NCI-H2107 treated with DMSO at 0.1 percent for 48 hours (cell line): Measurements from ENCODE around the gene ADIPOR2.

Experiments
- DNase-seq: peaks from one replicate; lab custom pipeline; 2025; ENCODE audit not compliant: unreplicated experiment; lab: John Stamatoyannopoulos, UW

ADIPOR2 gene

DNA sequence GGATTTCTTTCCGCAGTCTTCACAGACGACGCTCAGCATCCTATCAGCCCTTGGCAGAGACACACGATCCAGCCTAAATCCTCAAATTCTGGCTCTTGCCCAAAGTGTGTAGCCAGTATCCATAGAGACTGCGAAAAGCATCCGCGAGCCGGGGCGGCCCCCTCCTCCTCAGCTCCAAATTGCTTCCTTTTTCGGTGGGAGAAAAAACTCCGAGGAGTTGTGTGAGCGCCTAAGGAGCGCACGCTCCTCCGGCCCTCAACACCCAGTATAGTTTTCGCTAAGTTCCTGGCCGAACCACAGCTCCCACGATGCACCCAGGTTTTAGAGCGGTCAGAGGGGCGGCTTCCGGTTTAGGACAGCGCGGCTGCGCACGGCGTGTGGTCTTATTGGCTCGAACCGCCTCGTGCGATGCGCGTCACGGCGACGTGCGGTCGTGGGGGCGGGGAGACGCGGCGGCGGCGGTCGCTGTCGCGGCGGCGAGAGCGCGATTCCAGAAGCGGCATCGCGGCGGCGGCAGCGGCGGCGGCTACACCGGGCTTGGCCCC lies at the start of gene ADIPOR2:
ADIPOR2 (plus strand) TSS at position 493 of the 545 bp plus-strand sequence. CDS start 63,274 bp downstream, outside the sequence.
- peak; percentile 93 for DNase-seq

DNA sequence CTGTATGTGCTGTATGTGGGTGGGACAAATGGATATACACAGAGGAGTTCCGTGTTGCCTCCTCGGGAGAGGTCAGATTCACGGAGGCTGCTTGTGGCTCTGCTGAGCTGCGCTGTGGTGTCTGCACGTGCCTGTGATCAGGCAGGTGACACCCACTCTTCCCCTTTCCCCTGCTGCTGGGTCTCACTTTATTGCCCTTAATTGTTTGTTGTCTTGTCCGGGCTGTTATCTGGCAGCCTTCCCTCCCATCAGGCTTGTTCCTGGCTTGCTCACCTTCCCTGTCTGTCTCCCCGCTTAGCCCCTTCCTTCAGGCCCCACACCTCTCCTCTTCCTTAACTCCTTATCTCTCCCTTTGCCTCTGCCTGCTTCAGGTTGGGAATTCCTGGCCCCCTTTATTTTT lies 48.4 kb upstream of the ADIPOR2 start:
- no peak for DNase-seq

DNA sequence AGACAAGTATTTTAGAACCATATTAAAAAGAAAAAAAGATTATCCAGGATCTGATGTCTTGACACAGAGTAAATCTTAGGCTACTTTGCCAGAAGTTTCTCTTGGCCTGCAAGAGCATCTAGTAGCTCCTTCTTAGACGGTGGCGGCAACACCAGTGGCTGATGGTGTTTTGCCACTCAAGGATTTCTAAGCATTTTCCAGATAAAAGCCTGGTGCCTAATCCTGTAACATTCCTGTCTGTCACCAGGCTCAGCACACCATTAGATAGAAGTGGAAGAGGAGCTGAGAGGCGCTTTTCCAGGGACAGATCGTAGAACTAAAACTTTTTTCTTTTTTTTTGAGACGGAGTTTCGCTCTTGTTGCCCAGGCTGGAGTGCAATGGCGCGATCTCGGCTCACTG lies 47.8 kb upstream of the ADIPOR2 start:
- no peak for DNase-seq

DNA sequence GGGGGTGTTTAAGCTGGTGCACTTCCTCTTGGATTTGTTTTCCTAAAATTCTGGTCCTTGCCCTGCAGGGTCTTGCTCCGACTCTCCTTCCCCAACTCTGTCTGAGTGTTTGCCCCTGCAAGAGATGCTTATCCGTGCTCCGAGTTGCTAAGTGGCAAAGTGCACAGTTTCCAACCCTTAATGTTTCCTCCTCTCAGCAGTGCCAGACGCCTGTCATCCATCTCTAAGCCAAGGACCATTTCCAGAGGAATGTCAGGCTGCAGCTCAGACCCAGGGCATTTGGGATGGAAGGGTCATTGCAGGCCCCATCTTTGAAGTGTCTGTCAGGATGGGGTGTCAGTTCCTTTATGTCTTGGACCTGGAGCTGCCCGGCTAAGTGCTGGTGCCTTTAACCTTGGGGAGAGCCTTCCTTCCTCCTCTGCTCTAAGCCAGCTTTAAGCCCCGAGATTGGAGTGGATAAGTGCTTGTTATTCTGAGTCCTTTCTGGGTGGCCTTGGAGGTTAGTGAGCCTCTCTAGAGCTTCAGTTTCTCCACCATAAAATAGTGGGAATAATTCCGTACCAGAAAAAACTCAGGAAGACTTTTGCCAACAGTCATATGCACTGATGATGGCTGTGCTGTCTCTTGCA lies 46.9 kb upstream of the ADIPOR2 start:
- no peak for DNase-seq

DNA sequence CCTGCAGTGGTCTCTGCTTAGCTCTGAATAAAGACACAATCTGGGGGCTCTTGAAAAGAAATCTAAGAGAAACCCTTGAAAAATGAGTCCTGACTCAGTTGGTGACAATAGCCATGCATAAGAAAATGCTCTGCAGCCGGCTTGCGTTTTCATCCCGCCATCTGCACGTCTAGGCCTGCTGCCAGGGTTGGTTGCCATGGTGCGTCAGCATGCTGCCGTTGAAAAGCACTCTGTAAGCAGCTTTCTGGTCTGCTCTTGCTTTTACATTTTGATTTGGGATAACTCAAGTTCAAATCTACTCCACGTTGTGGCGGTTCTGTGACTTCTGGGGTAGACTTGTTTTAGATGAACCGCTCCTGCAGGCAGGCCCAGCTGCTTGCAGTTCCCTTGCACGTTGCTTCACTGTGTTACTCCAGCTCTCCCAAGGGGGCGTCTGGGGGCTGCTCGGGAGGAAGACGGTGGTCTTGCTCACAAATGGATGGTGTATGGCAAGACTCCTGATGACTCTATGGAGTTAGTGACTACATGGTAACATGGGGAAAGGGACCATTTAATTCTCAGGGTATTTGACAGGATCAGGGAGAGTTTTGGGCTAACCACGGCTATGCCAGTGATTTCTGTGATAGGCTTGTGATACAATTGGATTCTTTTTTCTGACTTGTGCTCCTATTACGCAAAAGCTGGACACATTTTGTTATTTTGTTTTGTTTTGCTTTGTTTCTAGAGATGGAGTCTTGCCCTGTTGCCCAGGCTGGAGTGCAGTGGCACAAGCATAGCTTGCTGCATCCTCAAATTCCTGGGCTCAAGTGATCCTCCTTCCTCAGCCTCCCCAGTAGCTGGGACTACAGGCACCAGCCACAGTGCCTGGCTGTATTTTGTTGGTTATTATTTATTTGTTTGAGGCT lies 46.1 kb upstream of the ADIPOR2 start:
- DNase-seq: peak; percentile 86

DNA sequence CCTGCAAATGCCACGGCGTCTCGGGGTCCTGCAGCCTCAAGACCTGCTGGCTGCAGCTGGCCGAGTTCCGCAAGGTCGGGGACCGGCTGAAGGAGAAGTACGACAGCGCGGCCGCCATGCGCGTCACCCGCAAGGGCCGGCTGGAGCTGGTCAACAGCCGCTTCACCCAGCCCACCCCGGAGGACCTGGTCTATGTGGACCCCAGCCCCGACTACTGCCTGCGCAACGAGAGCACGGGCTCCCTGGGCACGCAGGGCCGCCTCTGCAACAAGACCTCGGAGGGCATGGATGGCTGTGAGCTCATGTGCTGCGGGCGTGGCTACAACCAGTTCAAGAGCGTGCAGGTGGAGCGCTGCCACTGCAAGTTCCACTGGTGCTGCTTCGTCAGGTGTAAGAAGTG lies 45.1 kb upstream of the ADIPOR2 start:
- DNase-seq: no peak

DNA sequence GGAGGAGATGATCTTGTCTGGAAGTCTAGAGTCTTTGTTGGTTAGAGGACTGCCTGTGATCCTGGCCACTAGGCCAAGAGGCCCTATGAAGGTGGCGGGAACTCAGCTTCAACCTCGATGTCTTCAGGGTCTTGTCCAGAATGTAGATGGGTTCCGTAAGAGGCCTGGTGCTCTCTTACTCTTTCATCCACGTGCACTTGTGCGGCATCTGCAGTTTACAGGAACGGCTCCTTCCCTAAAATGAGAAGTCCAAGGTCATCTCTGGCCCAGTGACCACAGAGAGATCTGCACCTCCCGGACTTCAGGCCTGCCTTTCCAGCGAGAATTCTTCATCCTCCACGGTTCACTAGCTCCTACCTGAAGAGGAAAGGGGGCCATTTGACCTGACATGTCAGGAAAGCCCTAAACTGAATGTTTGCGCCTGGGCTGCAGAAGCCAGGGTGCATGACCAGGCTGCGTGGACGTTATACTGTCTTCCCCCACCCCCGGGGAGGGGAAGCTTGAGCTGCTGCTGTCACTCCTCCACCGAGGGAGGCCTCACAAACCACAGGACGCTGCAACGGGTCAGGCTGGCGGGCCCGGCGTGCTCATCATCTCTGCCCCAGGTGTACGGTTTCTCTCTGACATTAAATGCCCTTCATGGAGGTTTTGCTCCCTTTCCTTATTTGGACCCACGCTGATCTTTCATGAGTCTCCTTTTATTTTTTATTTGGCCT lies 44.1 kb upstream of the ADIPOR2 start:
- DNase-seq: no peak

- DNase-seq: no peak
These were observed 43.6 kb upstream of the ADIPOR2 start for GRCh38 chr12:1647285-1647669.

DNA sequence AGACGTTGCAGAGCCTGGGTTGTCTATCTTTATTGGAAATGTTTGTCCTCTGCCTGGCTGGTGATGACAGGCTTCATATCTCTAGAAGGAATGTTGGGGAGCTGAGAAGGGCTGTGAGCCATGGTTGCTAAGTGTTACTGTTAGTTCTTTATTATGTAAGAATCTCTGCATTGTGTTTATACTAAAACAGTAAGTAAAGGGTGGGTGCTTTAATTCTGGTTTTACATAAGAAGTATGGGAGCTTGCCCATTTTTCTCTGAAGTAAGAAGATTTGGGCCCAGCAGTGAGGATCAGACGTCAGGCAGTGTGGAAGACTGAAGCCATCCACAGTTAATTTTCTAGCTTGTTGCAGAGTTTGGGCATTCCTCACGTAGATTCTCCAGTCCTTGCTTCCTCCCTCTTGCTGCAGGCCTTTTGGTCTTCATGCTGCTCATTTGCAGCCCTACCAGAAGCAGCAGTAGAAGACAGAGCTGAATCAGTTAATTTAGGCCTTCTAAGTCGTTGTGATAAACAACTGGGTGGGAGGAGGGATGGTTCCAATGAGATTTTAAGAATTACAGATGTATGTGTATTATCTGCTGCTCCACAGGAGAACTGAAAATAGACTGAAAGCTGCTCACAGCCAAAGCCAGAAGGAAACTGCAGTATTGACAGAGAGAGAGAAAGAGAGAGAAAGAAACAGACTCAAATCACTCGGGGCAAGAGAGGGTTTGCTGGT lies 40.5 kb upstream of the ADIPOR2 start:
- no peak for DNase-seq

DNA sequence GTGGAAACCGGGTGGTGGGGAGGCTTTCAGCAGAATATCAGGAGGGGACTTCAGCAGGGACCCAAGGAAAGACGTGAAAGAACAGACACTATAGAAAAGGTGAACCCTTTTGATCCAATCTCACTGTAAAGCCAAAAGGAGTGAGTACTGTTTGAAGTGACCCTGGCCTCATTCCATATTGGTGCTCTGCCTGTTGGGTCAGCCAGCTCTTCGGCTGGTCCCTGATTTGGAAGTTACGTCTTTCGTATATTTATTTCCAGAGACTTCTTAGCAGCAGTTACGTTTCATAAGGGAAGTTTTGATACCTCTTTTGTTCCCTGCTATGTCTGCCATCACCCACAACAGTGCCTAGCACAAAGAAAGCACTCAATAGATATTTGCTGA lies 39.9 kb upstream of the ADIPOR2 start:
- DNase-seq: no peak

- no peak for DNase-seq
These were observed 38.9 kb upstream of the ADIPOR2 start for GRCh38 chr12:1651946-1652345.

- DNase-seq: no peak
These were observed 35.6 kb upstream of the ADIPOR2 start for GRCh38 chr12:1655225-1655788.

DNA sequence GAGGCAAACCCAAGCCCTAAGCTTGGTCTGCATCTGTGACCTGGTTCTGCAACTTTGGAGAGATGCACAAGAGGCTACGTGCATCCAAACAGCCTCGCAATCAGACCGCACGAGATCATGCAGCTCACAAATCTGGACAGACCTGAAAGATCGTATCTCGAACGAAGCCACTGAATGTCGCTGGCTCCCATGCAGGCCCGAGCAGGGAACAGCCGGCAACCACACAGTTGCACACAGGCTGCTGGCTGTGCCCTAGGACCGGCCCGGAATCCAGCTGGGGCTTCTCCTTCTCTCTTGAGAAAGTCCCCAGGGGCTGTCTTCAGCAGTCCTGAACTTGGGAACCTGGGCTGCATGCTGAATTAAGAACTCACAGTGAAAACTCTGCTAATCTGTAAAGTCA lies 34.0 kb upstream of the ADIPOR2 start:
- DNase-seq: no peak

GRCh38 chr12:1657688-1658087 lies 33.2 kb upstream of the ADIPOR2 start:
- DNase-seq: no peak

DNA sequence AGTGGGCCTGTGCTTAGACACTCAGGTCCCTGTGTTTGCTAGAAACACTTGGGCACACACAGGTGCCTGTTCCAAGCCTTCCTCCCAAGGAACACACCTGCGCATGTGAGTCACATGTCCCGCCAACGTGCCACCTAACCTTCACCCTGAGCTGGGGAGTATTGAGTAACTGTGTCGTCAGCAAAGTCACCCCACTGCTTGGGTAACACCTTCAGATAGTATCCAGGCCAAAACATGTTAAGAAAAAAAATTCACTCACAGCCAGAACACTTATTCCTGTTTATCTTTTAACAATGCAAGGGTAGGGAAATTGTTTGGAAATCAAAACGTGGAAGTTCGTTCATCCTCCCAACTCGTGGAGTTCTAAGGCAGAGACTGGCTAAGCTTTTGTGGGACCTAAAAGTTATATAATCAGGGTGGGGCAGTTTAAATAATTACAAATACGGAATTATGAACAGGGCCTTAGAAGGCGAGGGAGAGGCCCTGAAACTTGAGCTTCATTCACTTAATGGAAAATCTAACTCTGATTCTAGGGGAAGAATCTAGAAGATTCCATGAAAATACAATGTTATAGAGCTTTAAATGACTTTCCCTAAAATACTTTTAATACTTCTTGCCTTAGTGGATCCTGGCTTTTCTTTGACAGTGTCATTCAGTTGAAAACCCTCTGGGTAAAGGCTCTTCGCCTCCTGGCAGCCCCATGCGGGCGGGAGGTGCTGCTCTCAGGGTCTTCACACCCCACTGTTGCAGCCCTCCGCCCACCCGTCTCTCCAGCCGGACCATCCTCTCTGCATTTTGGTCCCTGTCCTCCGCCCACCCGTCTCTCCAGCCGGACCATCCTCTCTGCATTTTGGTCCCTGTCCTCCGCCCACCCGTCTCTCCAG lies 30.3 kb upstream of the ADIPOR2 start:
- DNase-seq: peak; percentile 17

- peak; percentile 83 for DNase-seq
These were observed 29.1 kb upstream of the ADIPOR2 start for GRCh38 chr12:1661553-1662335.

DNA sequence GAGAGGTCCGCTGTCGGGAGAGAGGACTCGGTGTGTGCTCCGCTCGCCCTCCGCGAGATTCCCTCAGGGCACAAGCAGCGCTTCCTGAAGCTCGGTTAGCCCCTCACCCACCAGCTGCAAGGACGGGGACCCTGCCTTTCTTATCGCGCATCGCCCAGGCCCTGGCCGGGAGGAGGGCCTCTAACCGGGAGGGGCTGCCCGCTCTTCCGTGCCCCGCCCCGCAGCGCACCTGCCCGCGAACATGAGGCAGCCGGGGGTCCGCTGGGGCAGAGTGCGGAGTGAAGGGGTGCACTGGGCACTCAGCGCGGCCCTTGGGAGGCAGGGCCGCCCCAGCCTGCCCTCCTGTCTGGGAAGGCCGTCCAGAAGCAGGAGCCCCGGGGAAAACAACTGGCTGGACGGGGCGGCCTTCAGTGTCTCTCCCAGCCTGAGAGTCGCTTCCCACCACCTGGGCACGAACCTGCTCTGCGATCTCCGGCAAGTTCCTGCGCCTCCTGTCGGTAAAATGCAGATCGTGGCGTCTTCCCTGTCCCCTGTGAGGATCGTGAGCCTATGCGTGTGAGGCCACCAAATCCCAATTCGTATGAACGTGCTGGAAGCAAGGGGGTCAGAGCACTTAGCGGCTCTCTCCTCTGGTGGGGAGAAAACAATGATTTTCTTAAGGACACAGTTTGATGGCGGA lies 28.0 kb upstream of the ADIPOR2 start:
- DNase-seq: no peak

DNA sequence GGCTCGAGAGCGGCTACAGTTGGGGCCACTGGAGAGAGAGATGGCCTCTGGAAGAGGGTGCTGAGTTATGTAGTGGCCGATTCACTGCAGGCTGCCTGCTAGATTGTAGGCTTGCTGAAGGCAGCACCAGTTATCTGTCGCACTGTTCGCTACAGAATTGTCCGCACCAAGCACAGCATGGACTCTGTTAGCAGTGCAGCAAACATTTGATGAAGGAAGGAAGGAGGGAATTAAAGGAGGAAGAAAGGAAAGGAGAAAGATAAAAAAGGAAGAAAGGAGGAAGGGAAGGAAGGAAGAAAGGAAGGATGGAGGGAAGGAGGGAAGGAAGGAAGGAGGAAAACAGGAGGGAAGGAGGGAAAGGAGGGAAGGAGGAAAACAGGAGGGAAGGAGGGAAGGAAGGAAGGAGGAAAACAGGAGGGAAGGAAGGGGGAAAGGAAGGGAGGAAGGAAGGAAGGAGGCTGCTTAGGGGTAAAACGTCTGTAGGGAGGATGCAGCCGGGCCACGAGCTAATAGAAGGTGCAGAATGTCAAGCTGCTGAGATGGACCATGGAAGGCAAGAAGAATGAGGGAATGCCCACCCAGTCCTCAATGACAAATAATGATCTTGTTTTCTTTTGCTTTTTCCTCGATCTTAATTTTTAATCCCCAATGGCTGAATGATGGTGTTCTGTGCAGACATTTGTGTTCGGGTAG lies 27.3 kb upstream of the ADIPOR2 start:
- no peak for DNase-seq
